ENCODE measurements around the gene CFAP65. TPM values are rescaled to one million over a fixed set of nuclear protein-coding genes. Genes with fewer than 3 reads are reported as not detected.
A peak's percentile ranks its signal among the peaks of the same experiment; 100 is the strongest.

The CFAP65 gene
- total RNA-seq, 2 experiments from 2014 or later, result not detected

GRCh38 chr2:218964041-218964771 is 77.1 kb downstream of the CFAP65 start:
- Mint-ChIP-seq H3K4me1 (ENCODE audit: low read depth) (peaks cover 4% of the 10 kb centered on the region), H3K36me3 (ENCODE audit: low read depth) (peaks cover 4% of the 10 kb centered on the region), H3K4me3 (no peak overlapping the region), H3K27me3 (ENCODE audit: low read depth) (peaks cover 48% of the 10 kb centered on the region), H3K27ac (no peak overlapping the region), H3K9me3 (ENCODE audit: insufficient read depth) (no peaks in the 10 kb centered on the region)
- ATAC-seq (no peak), DNase-seq (no peak)
- CTCF ChIA-PET, result interaction anchor here (1.0 to 1.1 kb wide), 2 partner anchors 32 to 88 kb away, joined by 3 read pairs; no protein-coding TSS in a partner anchor
- POLR2A ChIA-PET, result no interaction called here

- Mint-ChIP-seq H3K27ac (no peak overlapping the region), H3K4me3 (no peak overlapping the region), H3K27me3 (ENCODE audit: low read depth) (peaks cover 51% of the 10 kb centered on the region), H3K36me3 (ENCODE audit: low read depth) (peaks cover 4% of the 10 kb centered on the region), H3K9me3 (ENCODE audit: insufficient read depth) (no peaks in the 10 kb centered on the region), H3K4me1 (ENCODE audit: low read depth) (peaks cover 7% of the 10 kb centered on the region)
- no peak for DNase-seq
- ChIA-PET POLR2A (no interaction called here), CTCF (interaction anchor here (1.0 to 1.1 kb wide), 2 partner anchors 32 to 87 kb away, joined by 3 read pairs; no protein-coding TSS in a partner anchor)
- no peak for ATAC-seq
Measured at GRCh38 chr2:218963601-218964000, 77.7 kb downstream of the CFAP65 start.

DNA sequence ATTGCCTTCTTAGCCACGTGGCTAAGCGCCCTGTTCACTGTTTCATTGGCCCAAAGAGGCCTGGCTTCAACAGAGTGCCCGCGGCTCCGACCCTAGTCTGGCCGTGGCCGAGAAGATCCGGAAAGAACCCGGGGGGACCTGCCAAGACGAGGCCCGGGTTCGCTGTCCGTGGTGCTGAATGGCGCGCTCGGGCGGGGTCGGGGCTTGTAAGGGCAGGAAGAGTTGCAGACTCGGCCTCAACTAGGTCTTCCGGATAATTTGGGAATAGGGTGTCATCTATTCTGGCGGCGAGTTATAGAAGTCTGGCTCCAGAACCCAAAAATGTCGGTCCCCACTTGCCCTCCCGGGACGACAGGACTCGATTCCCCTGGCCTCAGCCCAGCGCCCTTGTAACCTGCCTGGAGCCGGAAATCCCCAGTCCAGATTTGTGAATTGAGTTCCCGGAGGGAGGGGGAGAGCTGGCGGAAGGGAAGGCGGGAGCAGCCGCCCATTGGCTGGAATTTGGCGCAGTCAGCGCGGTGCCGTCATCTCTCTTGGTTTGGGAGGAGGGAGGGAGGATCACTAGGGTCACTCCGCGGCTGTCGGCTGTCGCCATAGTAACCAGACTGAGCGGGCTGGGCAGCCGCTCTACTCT is 78.3 kb downstream of the CFAP65 start:
- no peak overlapping the region for H3K4me3 Mint-ChIP-seq
- H3K9me3 Mint-ChIP-seq (ENCODE audit: insufficient read depth), result no peaks in the 10 kb centered on the region
- DNase-seq (peak; percentile 81), ATAC-seq (peak; percentile 48)
- peaks cover 4% of the 10 kb centered on the region for H3K36me3 Mint-ChIP-seq (ENCODE audit: low read depth)
- peaks cover 55% of the 10 kb centered on the region for H3K27me3 Mint-ChIP-seq (ENCODE audit: low read depth)
- CTCF ChIA-PET, result interaction anchor here (0.8 to 1.1 kb wide), 3 partner anchors 17 to 86 kb away, joined by 3 read pairs; no protein-coding TSS in a partner anchor
- peaks cover 7% of the 10 kb centered on the region for H3K4me1 Mint-ChIP-seq (ENCODE audit: low read depth)
- no peak overlapping the region for H3K27ac Mint-ChIP-seq
- POLR2A ChIA-PET, result no interaction called here

- Mint-ChIP-seq H3K27ac (no peak overlapping the region), H3K27me3 (ENCODE audit: low read depth) (peaks cover 63% of the 10 kb centered on the region), H3K4me3 (no peak overlapping the region), H3K9me3 (ENCODE audit: insufficient read depth) (no peaks in the 10 kb centered on the region), H3K36me3 (ENCODE audit: low read depth) (peaks cover 4% of the 10 kb centered on the region), H3K4me1 (ENCODE audit: low read depth) (peaks cover 7% of the 10 kb centered on the region)
- ATAC-seq (no peak), DNase-seq (no peak)
- CTCF ChIA-PET, result interaction anchor here (0.7 to 1.5 kb wide), 2 partner anchors 18 to 68 kb away, joined by 3 to 4 read pairs; no protein-coding TSS in a partner anchor
- POLR2A ChIA-PET, result no interaction called here
Measured at GRCh38 chr2:218961651-218962570, 79.4 kb downstream of the CFAP65 start.

DNA sequence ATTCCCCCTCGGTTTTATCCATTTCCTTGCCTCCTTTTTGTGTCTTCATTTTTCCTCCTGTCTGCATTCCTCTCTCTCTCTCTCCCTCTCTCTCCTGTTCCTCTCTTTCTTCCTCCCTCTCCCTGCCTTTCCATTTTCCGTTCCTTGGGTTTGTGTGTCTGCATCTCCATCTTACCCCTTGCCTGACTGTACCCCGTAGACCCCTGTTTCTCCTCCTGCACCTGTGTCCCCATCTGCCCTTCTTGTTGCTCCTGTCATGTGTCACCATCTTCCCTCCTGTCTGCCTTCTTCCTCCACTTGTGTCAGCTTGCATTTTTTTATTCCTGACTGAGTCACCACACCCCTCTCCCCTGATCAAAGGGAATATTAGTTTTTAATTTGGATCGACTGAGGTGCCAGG is 80.1 kb downstream of the CFAP65 start:
- DNase-seq (no peak), ATAC-seq (no peak)
- Mint-ChIP-seq H3K9me3 (ENCODE audit: insufficient read depth) (no peaks in the 10 kb centered on the region), H3K4me3 (no peak overlapping the region), H3K27me3 (ENCODE audit: low read depth) (peaks cover 69% of the 10 kb centered on the region), H3K36me3 (ENCODE audit: low read depth) (peaks cover 4% of the 10 kb centered on the region), H3K27ac (peak overlapping the region; percentile 48), H3K4me1 (ENCODE audit: low read depth) (peaks cover 7% of the 10 kb centered on the region)
- CTCF ChIA-PET, result interaction anchor here (0.7 to 1.5 kb wide), 3 partner anchors 19 to 85 kb away, joined by 3 to 4 read pairs (median 3); no protein-coding TSS in a partner anchor
- POLR2A ChIA-PET, result no interaction called here

DNA sequence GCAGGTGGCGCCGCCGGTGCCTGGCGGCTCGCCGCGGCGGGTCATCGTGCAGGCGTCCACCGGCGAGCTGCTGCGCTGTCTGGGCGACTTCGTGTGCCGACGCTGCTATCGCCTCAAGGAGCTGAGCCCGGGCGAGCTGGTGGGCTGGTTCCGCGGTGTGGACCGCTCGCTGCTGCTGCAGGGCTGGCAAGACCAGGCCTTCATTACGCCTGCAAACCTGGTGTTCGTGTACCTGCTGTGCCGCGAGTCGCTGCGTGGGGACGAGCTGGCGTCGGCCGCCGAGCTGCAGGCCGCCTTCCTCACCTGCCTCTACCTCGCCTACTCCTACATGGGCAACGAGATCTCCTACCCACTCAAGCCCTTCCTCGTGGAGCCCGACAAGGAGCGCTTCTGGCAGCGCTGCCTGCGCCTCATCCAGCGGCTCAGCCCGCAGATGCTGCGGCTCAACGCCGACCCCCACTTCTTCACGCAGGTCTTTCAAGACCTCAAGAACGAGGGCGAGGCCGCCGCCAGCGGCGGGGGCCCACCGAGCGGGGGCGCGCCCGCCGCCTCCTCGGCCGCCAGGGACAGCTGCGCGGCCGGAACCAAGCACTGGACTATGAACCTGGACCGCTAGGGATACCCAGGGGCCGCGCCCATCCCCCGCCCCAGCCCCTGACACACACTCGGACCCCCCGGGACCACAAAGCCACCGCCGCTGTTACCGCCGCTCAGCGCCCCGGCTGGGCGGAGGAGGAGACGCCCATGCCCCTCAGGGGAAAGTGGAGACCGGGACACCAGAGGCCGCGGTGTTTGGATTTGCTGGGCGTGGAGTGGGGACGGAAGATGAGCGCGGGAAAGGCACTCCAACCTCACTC is 80.8 kb downstream of the CFAP65 start:
- DNase-seq, result no peak
- CTCF ChIA-PET, result interaction anchor here (1.1 to 1.5 kb wide), 2 partner anchors 20 to 84 kb away, joined by 3 to 4 read pairs; no protein-coding TSS in a partner anchor
- H3K4me3 Mint-ChIP-seq, result peak overlapping the region; percentile 47
- peak overlapping the region; percentile 51 for H3K27ac Mint-ChIP-seq
- H3K36me3 Mint-ChIP-seq (ENCODE audit: low read depth), result peaks cover 4% of the 10 kb centered on the region
- H3K27me3 Mint-ChIP-seq (ENCODE audit: low read depth), result peaks cover 69% of the 10 kb centered on the region
- no peak for ATAC-seq
- POLR2A ChIA-PET, result no interaction called here
- peaks cover 7% of the 10 kb centered on the region for H3K4me1 Mint-ChIP-seq (ENCODE audit: low read depth)
- no peaks in the 10 kb centered on the region for H3K9me3 Mint-ChIP-seq (ENCODE audit: insufficient read depth)

GRCh38 chr2:218959761-218960308 is 81.5 kb downstream of the CFAP65 start:
- ChIA-PET CTCF (interaction anchor here (0.8 to 1.5 kb wide), 5 partner anchors 17 to 84 kb away, joined by 3 to 5 read pairs (median 4); no protein-coding TSS in a partner anchor), POLR2A (no interaction called here)
- H3K9me3 Mint-ChIP-seq (ENCODE audit: insufficient read depth), result no peaks in the 10 kb centered on the region
- DNase-seq, result no peak
- H3K27me3 Mint-ChIP-seq (ENCODE audit: low read depth), result peaks cover 75% of the 10 kb centered on the region
- H3K36me3 Mint-ChIP-seq (ENCODE audit: low read depth), result peaks cover 4% of the 10 kb centered on the region
- no peak overlapping the region for H3K27ac Mint-ChIP-seq
- ATAC-seq, result no peak
- peaks cover 7% of the 10 kb centered on the region for H3K4me1 Mint-ChIP-seq (ENCODE audit: low read depth)
- H3K4me3 Mint-ChIP-seq, result no peak overlapping the region

DNA sequence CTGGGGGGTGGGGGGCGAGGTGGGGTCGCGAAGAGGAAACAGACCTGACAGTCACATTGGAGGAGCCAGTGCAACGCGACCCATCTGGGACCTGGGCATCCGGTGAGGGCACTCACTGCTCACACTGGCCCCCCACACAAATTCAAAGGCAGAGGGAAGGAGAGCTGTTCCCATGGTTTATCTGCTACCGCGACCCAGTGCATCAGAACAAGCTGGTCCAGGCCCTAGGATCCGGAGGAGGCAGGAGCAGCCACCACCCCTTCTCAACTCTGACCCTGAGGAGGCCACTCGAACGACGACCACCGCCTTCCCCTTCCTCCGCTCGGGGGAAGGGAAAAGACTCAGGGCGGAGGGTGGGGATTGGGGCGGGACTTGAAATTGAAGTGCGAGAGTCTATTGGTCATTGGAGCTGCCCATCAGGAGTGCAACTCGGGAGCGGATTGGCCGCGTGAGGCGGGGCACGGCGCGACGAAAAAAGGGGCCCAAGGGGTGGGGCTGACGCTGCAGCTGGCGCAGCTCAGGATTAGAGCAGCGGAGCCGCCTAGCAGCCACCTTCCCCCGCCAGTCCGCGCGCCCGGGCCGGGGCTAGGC is 82.1 kb downstream of the CFAP65 start, which contains the start of gene CDK5R2:
Gene CDK5R2, plus strand, starts transcription at position 526 of the 591 bp plus-strand sequence. CDS start 155 bp downstream, outside the sequence.
- ATAC-seq (peak; percentile 85), DNase-seq (peak; percentile 80)
- Mint-ChIP-seq H3K4me3 (peak within 1 kb of the TSS; percentile 47), H3K27me3 (ENCODE audit: low read depth) (peaks cover 73% of the 10 kb centered on the region), H3K27ac (peak within 1 kb of the TSS; percentile 51), H3K4me1 (ENCODE audit: low read depth) (peaks cover 7% of the 10 kb centered on the region), H3K36me3 (ENCODE audit: low read depth) (peaks cover 4% of the 10 kb centered on the region), H3K9me3 (ENCODE audit: insufficient read depth) (no peaks in the 10 kb centered on the region)
- ChIA-PET POLR2A (no interaction called here), CTCF (interaction anchor here (0.8 to 2.1 kb wide), 5 partner anchors 18 to 83 kb away, joined by 3 to 7 read pairs (median 4); no protein-coding TSS in a partner anchor)

- CTCF ChIA-PET, result interaction anchor here (1.0 to 2.1 kb wide), 4 partner anchors 13 to 82 kb away, joined by 3 to 7 read pairs (median 6); no protein-coding TSS in a partner anchor
- Mint-ChIP-seq H3K27me3 (ENCODE audit: low read depth) (peaks cover 63% of the 10 kb centered on the region), H3K27ac (no peak overlapping the region), H3K4me1 (ENCODE audit: low read depth) (peaks cover 7% of the 10 kb centered on the region), H3K9me3 (ENCODE audit: insufficient read depth) (no peaks in the 10 kb centered on the region), H3K4me3 (no peak overlapping the region), H3K36me3 (ENCODE audit: low read depth) (peaks cover 4% of the 10 kb centered on the region)
- no peak for DNase-seq
- POLR2A ChIA-PET, result no interaction called here
- no peak for ATAC-seq
Measured at GRCh38 chr2:218958276-218958675, 83.0 kb downstream of the CFAP65 start.

DNA sequence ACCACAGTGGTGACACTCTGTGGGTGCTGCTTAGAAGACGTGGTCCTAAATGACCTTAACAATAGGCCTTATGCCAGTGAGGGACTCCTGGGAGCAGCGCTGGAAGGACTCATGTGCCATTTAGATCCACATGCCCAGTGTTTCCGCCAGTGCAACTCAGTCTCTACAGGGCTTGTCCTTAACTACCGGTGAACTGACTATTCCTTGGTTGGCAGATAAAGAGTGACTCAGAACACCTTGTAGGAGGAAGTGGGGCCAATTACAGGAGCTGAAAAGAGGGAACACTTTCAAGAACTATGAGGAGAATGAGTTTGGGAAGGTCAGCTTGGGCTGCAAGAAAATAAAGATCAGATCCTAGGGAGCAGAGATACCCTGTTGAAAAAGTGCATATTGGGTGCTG is 83.6 kb downstream of the CFAP65 start:
- peaks cover 58% of the 10 kb centered on the region for H3K27me3 Mint-ChIP-seq (ENCODE audit: low read depth)
- ATAC-seq, result no peak
- H3K4me3 Mint-ChIP-seq, result no peak overlapping the region
- ChIA-PET CTCF (interaction anchor here (1.0 to 2.1 kb wide), 4 partner anchors 13 to 81 kb away, joined by 3 to 7 read pairs (median 6); no protein-coding TSS in a partner anchor), POLR2A (no interaction called here)
- H3K9me3 Mint-ChIP-seq (ENCODE audit: insufficient read depth), result no peaks in the 10 kb centered on the region
- H3K27ac Mint-ChIP-seq, result no peak overlapping the region
- DNase-seq, result no peak
- H3K4me1 Mint-ChIP-seq (ENCODE audit: low read depth), result peaks cover 7% of the 10 kb centered on the region
- peaks cover 4% of the 10 kb centered on the region for H3K36me3 Mint-ChIP-seq (ENCODE audit: low read depth)

All from activated CD8-positive, alpha-beta T cell treated with anti-CD3 and anti-CD28 coated beads, Interleukin-2, amount 10 ng/mL, durations not matched to agents 7 days and 5 days (primary cell).